ENCODE results near the gene TOP3A.

TOP3A gene

DNA sequence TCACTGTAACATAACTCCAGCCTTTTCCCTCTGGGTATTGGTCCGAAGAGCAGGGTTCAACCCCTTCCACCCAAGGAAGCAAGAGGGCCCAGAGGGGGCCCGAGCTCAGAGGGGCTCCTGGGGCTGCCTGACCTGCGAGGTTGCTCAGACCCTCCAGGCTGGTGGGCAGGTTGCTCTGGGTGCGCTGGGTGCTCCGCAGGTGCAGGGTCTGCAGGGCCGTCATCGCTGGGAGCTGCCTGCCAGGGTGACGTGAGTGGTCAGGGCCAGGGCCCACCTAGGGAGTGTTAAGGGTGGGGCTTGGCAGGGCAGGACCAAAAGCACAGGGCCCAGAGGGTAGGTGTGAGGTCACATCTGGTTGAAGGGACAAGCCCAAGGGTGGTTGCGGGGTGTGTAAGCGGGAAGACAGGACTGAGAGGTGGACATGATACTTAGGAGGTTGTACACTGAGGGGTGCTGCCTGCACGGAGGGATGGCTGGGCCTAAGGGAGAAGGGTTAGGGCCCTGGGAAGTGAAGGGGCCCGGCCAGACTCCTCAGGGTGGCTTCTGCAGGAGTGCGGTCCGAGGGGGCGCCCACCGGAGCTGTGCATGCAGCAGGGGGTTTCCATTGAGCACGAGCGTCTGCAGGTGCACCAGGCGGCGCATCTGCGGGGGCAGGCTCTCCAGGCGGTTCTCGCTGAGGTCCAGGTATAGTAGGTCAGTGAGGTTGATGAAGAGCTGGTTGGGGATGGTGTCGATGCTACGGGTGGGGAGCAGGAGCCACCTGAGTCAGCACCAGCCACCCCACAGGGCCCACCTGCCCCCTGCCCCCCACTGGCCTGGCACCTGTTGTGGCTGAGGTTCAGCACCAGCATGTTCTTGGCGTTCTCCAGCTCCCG is 60.6 kb downstream of the TOP3A start:
- TF ChIP-seq, protein P1, sequence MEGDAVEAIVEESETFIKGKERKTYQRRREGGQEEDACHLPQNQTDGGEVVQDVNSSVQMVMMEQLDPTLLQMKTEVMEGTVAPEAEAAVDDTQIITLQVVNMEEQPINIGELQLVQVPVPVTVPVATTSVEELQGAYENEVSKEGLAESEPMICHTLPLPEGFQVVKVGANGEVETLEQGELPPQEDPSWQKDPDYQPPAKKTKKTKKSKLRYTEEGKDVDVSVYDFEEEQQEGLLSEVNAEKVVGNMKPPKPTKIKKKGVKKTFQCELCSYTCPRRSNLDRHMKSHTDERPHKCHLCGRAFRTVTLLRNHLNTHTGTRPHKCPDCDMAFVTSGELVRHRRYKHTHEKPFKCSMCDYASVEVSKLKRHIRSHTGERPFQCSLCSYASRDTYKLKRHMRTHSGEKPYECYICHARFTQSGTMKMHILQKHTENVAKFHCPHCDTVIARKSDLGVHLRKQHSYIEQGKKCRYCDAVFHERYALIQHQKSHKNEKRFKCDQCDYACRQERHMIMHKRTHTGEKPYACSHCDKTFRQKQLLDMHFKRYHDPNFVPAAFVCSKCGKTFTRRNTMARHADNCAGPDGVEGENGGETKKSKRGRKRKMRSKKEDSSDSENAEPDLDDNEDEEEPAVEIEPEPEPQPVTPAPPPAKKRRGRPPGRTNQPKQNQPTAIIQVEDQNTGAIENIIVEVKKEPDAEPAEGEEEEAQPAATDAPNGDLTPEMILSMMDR (IDR thresholded peaks at IDR 0.05; ENCODE audit: low read depth, low read length), result no peak
- no peak overlapping the region for H3K4me3 ChIP-seq (replicated peaks in 1 of 2; ENCODE audit: low read depth in 2 of 2, low read length in 2 of 2)
- no peak for DNase-seq (ENCODE audit: low read depth in 2 of 2)

DNA sequence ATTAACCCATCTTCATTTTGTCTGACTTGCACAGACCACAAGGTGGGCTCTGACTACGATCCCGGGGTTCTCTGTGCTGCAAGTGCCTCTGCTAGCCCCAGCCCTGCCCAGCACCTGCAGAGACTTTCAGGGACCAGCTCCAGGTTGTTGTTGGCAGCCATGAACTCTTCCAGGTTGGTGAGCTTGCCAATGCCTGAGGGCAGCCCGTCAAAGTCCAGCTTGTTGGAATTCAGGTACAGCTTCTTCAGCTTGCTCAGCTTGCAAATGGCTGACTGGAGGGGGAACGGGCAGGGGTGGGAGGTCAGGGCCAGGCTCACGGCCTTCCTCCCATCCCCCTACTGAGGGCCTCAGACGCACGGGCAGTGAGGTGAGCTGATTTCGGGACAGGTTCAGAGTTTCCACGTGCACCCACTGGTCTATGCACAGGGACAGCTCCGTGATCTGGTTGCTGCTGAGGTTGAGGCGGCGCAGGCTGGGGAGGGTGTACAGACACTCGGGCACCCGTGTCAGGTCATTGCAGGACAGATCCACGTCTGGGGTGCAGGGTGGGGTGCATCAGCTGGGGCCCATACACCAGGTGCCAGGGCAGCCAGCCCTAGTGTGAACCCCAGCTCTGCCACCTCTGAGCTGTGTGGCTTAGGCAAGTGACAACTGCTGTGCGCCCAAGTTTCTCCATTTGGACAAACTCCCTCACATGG is 61.5 kb downstream of the TOP3A start:
- H3K4me3 ChIP-seq (replicated peaks in 1 of 2; ENCODE audit: low read depth in 2 of 2, low read length in 2 of 2), result no peak overlapping the region
- no peak for DNase-seq (ENCODE audit: low read depth in 2 of 2)
- TF ChIP-seq, protein P1 (IDR thresholded peaks at IDR 0.05; ENCODE audit: low read depth, low read length), result no peak

DNA sequence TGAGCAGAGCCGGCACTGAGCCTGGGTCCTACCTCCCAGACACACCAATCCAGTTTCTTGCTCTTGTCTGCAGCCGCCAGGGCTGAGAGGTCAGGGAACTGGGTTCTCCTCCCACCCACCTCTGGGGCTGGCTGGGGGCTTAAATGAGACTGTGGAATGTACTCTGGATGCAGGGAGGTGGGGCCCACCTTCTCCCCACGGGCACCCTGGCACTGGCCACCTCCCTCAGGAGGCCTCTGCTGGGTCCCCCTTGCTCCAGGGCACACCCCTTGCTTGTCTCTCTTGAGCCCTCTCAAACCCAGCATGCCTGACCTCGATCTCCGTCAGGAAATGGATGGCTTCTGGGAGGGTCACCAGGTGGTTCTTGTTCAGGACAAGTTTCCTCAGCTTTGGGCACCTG is 62.6 kb downstream of the TOP3A start:
- DNase-seq (ENCODE audit: low read depth in 2 of 2), result no peak
- TF ChIP-seq, protein P1 (IDR thresholded peaks at IDR 0.05; ENCODE audit: low read depth, low read length), result no peak
- H3K4me3 ChIP-seq (replicated peaks in 1 of 2; ENCODE audit: low read depth in 2 of 2, low read length in 2 of 2), result no peak overlapping the region

GRCh38 chr17:18251204-18251603 is 63.6 kb downstream of the TOP3A start:
- DNase-seq (ENCODE audit: low read depth in 2 of 2), result no peak
- TF ChIP-seq, protein P1 (IDR thresholded peaks at IDR 0.05; ENCODE audit: low read depth, low read length), result no peak
- H3K4me3 ChIP-seq (replicated peaks in 1 of 2; ENCODE audit: low read depth in 2 of 2, low read length in 2 of 2), result no peak overlapping the region

DNA sequence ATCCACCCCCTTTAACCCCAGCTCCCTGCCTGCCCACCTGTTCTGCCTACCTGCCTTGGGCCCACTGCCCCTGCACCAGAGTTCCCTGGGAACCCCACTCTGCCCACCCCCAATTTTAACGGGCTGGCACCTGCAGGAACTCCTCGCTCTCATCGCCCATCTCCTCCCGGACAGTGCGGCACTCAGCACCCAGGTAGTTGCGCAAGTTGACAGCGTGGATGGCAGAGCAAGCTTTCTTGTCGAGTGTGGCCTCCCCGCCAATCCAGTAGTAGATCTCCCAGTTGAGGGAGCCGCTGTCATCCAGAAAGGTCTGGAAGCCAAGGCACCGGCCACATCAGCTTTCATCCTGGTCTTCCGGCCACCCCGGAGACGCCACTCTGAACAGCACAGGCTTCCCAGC is 64.1 kb downstream of the TOP3A start:
- TF ChIP-seq, protein P1 (IDR thresholded peaks at IDR 0.05; ENCODE audit: low read depth, low read length), result no peak
- H3K4me3 ChIP-seq (replicated peaks in 1 of 2; ENCODE audit: low read depth in 2 of 2, low read length in 2 of 2), result no peak overlapping the region
- no peak for DNase-seq (ENCODE audit: low read depth in 2 of 2)

DNA sequence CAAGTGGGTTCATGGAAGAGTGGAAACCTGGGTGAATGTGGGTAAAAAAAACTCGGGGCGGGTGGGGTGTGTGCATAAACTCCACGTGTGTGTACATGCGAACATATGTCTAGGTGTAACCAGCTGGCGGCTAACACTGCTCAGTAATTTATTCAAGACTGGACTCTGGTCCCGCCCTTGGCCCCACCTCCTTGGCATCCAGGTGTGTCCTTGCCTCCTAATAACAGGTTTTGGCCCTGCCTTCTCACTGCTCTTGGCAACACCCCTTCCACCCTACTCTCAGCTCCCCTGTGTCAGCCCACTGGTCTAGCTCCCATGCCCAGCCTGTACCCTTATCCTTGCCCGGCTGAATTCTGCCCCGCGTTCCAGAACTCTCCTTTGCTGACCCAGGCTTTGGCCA is 64.5 kb downstream of the TOP3A start:
- no peak overlapping the region for H3K4me3 ChIP-seq (replicated peaks in 1 of 2; ENCODE audit: low read depth in 2 of 2, low read length in 2 of 2)
- TF ChIP-seq, protein P1 (IDR thresholded peaks at IDR 0.05; ENCODE audit: low read depth, low read length), result no peak

More for the DNA sequence above, 64.5 kb downstream of the TOP3A start:
- no peak for DNase-seq (ENCODE audit: low read depth in 2 of 2)

Measured in cardiac fibroblast (primary cell).